Peyer's patch (tissue), 4 donors: ENCODE measurements around the gene DNAJC28. TPM values are rescaled to one million over a fixed set of nuclear protein-coding genes. Genes with fewer than 3 reads are reported as not detected.

ENCODE experiments used
- DNase-seq, 3 donors: peaks; one replicate each; pipeline ENCODE4 v3.0.0-alpha.2; 2017 to 2019
- H3K27ac ChIP-seq, 4 donors: fragments of 200-600 bp; sonication (generic); one replicate each; pipeline ENCODE4 v1.5.1; 2016 to 2019
- H3K27me3 ChIP-seq, 2 donors: fragments of 200-600 bp; sonication (generic); one replicate each; pipeline ENCODE4 v1.5.1; 2019
- H3K36me3 ChIP-seq, 3 donors: fragments of 200-600 bp; sonication (generic); one replicate each; pipeline ENCODE4 v1.5.1; 2016 to 2019
- H3K4me1 ChIP-seq, 4 donors: fragments of 200-600 bp; sonication (generic); one replicate each; pipeline ENCODE4 v1.5.1; 2016 to 2019
- H3K4me3 ChIP-seq, 4 donors: fragments of 200-600 bp; sonication (generic); 1 replicate in 3 of 4; 2 replicates in 1 of 4; pipeline ENCODE4 v1.5.1; 2016 to 2019; ENCODE audit warnings: mild to moderate bottlenecking in 1 of 4
- H3K9me3 ChIP-seq, 4 donors: fragments of 200-600 bp; sonication (generic); one replicate each; pipeline ENCODE4 v1.5.1; 2016 to 2019; ENCODE audit warnings: mild to moderate bottlenecking in 1 of 4
- POLR2A ChIP-seq, 2 donors: fragments of 450-650 bp; IDR thresholded peaks; one replicate each; pipeline ENCODE4 v1.5.1; 2017; ENCODE audit warnings: antibody characterized with exemption in 2 of 2, mild to moderate bottlenecking in 2 of 2, moderate library complexity in 2 of 2
- total RNA-seq, 4 donors: library from RNA; depleted of rRNA; stranded (reverse); fragments of >200 nt; gene quantifications; one replicate each; pipeline ENCODE4 v1.1.0, GENCODE V29; 2016
- TF ChIP-seq, protein P1 (sequence below), 6 experiments: fragments of 450-650 bp in 4 of 6; fragments of 200-600 bp in 2 of 6; sonication (generic) in 1 of 6; IDR thresholded peaks; one replicate each; pipeline ENCODE4 v1.5.1; 2017 to 2019; ENCODE audit warnings: antibody characterized with exemption in 6 of 6, mild to moderate bottlenecking in 3 of 6, moderate library complexity in 1 of 6

The DNAJC28 gene
- total RNA-seq, 4 donors from 2014 or later, result 1.9 to 4.4 (median 2.5) TPM; not detected in 1

DNA sequence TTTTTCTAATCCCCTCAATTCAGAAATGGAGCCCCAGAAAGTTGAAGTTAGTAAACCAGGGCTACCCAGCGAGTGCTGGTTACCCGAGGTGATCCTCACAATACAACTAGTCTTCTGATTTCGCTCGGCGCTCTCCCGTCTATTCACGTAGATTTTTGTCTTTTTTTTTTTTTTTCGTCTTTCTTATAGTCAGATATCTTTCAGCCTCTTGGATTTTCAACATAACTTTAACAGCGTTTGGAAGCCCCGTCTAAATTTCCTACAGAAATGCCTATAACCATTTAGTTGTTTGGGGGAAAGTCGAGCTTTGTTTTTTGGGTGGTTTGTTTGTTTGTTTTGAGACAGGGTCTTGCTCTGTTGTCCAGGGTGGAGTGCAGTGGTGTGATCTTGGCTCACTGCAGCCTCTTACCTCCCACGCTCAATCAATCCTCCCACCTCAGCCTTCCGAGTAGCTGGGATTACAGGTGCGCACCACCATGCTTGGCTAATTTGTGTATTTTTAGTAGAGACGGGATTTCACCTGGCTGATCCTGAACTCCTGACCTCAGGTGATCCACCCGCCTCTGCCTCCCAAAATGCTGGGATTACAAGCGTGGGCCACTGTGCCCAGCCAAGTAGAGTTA is 10.9 kb downstream of the DNAJC28 start:
- Histone ChIP-seq H3K9me3 (no peaks in the 10 kb centered on the region), H3K27ac (peak overlapping the region; percentile 96 to 99 (median 98)), H3K4me3 (peak overlapping the region; percentile 89 to 95 (median 91)), H3K27me3 (no peaks in the 10 kb centered on the region), H3K36me3 (no peaks in the 10 kb centered on the region), H3K4me1 (peaks cover 0 to 8% (median 3%) of the 10 kb centered on the region in 4 donors)
- no peak for TF ChIP-seq POLR2A (IDR thresholded peaks at IDR 0.05)
- TF ChIP-seq, protein P1, sequence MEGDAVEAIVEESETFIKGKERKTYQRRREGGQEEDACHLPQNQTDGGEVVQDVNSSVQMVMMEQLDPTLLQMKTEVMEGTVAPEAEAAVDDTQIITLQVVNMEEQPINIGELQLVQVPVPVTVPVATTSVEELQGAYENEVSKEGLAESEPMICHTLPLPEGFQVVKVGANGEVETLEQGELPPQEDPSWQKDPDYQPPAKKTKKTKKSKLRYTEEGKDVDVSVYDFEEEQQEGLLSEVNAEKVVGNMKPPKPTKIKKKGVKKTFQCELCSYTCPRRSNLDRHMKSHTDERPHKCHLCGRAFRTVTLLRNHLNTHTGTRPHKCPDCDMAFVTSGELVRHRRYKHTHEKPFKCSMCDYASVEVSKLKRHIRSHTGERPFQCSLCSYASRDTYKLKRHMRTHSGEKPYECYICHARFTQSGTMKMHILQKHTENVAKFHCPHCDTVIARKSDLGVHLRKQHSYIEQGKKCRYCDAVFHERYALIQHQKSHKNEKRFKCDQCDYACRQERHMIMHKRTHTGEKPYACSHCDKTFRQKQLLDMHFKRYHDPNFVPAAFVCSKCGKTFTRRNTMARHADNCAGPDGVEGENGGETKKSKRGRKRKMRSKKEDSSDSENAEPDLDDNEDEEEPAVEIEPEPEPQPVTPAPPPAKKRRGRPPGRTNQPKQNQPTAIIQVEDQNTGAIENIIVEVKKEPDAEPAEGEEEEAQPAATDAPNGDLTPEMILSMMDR (IDR thresholded peaks at IDR 0.05), result no peak
- no peak for DNase-seq

DNA sequence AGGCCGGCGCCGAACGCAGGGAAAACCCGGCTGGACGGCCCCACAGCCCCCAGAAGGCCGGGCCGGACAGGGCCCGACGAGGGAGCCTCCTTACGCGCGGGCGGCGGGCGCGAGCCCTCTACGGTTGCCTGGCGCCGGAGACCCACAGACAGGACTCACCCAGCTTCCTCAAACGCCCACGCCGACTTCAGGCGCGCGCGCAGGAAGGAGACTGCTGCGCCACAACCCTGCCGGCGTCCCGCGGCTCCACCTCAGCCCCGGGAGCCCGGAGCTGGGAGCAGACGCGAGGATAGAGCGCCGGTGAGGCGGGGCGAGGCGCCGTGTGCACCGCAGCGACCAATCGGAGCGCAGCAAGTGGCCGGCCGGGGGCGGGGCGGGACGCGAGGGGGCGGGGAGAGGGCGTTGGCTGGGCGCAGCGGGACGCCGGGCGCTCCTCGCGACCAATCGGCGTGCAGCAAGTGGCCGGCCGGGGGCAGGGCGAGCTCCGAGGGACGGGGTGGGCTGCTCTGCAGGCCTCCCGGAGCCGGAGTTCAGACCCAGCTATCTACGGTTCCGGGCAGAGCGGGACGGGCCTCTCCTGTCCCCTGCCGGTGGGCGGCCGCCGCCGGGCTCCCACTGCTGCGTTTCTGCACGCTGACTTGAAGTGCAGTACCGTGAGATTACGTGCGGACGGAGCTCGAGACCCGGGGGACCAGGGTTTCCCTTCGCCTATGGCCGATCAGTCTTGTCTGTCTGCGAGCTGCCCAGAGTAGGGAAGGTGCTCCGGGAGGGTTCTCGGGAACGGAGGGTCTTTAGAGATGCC is 11.6 kb downstream of the DNAJC28 start, which contains the start of gene TMEM50B:
Gene TMEM50B, minus strand, starts transcription at position 296 of the 802 bp plus-strand sequence. CDS start 11,089 bp downstream, outside the sequence.
- Histone ChIP-seq H3K27me3 (no peaks in the 10 kb centered on the region), H3K9me3 (no peaks in the 10 kb centered on the region), H3K27ac (peak within 1 kb of the TSS; percentile 96 to 99 (median 98)), H3K36me3 (no peaks in the 10 kb centered on the region), H3K4me3 (peak within 1 kb of the TSS; percentile 89 to 95 (median 91)), H3K4me1 (peaks cover 0 to 8% (median 3%) of the 10 kb centered on the region in 4 donors)
- peak; percentile 92 to 100 (median 98) for DNase-seq
- TF ChIP-seq, protein P1 (IDR thresholded peaks at IDR 0.05), result peak; percentile 32 to 70 (median 50)
- peak; percentile 81 to 93 for TF ChIP-seq POLR2A (IDR thresholded peaks at IDR 0.05)

DNA sequence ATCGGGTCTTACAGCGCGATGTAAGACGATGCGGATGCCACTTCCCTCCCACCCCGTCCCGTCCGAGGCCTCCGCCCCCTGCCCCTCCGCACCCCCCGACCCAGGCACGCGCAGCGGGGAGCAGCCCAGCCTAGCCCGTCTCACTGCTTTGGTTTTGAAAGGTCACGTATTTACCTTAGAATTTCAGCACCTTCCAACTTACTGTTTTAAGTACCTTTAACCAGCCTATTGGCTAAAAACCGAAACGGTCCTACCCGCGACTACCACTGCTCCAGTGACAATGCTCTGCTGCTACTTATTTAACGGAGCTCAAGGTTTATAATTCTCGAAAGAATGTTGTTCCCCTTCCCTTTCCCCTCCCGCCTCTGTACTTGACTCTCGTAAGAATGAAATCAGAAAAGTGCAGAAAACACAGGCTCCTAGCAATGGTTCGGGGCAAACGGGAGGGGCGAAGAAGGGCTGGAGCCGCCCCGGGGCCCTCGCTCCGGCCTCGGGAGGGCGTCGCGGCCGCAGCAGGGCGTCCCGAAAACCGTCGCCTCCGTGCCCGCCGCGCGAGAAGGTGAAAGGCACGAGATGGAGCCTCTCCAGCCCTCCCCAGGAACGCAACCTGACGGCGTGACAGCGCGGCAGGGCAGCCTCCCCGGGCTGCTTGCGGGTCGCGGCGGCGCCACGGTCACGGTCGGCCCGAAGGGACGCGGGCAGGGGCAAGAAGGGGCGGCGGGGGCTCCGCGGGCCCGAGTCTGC is 12.4 kb downstream of the DNAJC28 start:
- H3K4me3 ChIP-seq, result peak overlapping the region; percentile 89 to 95 (median 91)
- no peaks in the 10 kb centered on the region for H3K27me3 ChIP-seq
- no peaks in the 10 kb centered on the region for H3K36me3 ChIP-seq
- DNase-seq, result peak; percentile 39 to 60 (median 58)
- TF ChIP-seq POLR2A (IDR thresholded peaks at IDR 0.05), result no peak
- TF ChIP-seq, protein P1 (IDR thresholded peaks at IDR 0.05), result peak in 2 of 6 experiments; percentile 5 to 20
- peak overlapping the region; percentile 96 to 99 (median 98) for H3K27ac ChIP-seq
- peaks cover 0 to 8% (median 3%) of the 10 kb centered on the region in 4 donors for H3K4me1 ChIP-seq
- no peaks in the 10 kb centered on the region for H3K9me3 ChIP-seq

DNA sequence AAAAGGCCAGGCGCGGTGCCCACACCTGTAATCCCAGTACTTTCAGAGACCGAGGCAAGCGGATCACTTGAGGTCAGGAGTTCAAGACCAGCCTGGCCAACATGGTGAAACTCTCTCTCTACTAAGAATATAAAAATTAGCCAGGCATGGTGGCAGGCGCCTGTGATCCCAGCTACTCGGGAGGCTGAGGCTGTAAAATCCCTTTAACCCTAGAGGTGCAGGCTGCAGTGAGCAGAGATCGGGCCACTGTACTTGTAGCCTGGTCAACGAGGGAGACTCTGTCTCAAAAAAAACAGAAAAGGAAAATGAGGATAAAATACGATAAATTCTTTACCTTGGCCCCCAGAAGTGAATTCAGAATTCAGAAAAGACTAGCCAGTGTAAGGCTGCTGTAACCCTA is 13.3 kb downstream of the DNAJC28 start:
- TF ChIP-seq, protein P1 (IDR thresholded peaks at IDR 0.05), result peak in 1 of 6 experiments; percentile 2
- TF ChIP-seq POLR2A (IDR thresholded peaks at IDR 0.05), result no peak
- no peak for DNase-seq

DNA sequence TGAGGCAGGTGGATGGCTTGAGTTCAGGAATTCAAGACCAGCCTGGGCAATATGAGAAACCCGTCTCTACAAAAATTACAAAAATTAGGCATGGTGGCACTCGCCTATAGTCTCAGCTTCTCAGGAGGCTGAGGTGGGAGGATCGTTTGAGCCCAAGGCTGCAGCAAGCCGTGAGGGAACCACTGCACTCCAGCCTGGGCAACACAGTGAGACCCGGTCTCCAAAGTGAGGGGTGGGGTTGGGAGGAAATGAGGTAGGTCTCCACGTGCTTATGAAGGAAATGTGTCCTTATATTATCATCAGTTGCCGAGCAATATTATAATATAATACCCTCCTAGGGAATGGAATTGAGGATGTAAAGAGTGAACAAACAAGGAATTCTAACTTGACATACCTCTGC is 14.4 kb downstream of the DNAJC28 start:
- peaks cover 0 to 8% (median 3%) of the 10 kb centered on the region in 4 donors for H3K4me1 ChIP-seq
- H3K27ac ChIP-seq, result no peak overlapping the region
- TF ChIP-seq POLR2A (IDR thresholded peaks at IDR 0.05), result no peak
- TF ChIP-seq, protein P1 (IDR thresholded peaks at IDR 0.05), result no peak
- no peaks in the 10 kb centered on the region for H3K27me3 ChIP-seq
- no peaks in the 10 kb centered on the region for H3K36me3 ChIP-seq
- H3K9me3 ChIP-seq, result no peaks in the 10 kb centered on the region
- no peak overlapping the region for H3K4me3 ChIP-seq
- DNase-seq, result no peak

More for the DNA sequence above, 13.3 kb downstream of the DNAJC28 start:
- Histone ChIP-seq H3K27me3 (no peaks in the 10 kb centered on the region), H3K9me3 (no peaks in the 10 kb centered on the region), H3K4me1 (peaks cover 0 to 8% (median 3%) of the 10 kb centered on the region in 4 donors), H3K27ac (peak overlapping the region in 1 of 4 donors; percentile 99), H3K36me3 (no peaks in the 10 kb centered on the region), H3K4me3 (peak overlapping the region; percentile 18 to 92 (median 90))
